IPS-20b (cell line): ENCODE data around the gene JPT2.
"Not testable (repeated sequence)": the region's sequence is repeated elsewhere in the genome, so short reads cannot be mapped to it uniquely, and the experiment has no call there.

Source experiments
- H3K27ac ChIP-seq: one replicate; pipeline ENCODE4 v1.5.1; 2013; ENCODE audit warnings: low read length
- H3K27me3 ChIP-seq: 2 replicates; pipeline ENCODE4 v1.6.1; 2013; ENCODE audit warnings: mild to moderate bottlenecking, low read length, inconsistent platforms; ENCODE audit not compliant: insufficient read depth
- H3K36me3 ChIP-seq: 2 replicates; pipeline ENCODE4 v1.6.1; 2013; ENCODE audit warnings: low read depth, mild to moderate bottlenecking, inconsistent platforms, low read length, moderate library complexity; ENCODE audit not compliant: insufficient read depth
- H3K4me1 ChIP-seq: 2 replicates; pipeline ENCODE4 v1.6.1; 2013; ENCODE audit warnings: mild to moderate bottlenecking, control low read depth, inconsistent platforms, low read length, moderate library complexity; ENCODE audit not compliant: insufficient read depth
- H3K4me3 ChIP-seq: 2 replicates; pipeline ENCODE4 v1.5.1; 2013; ENCODE audit warnings: mild to moderate bottlenecking, low read length, inconsistent platforms
- H3K9ac ChIP-seq: 2 replicates; pipeline ENCODE4 v1.6.1; 2013; ENCODE audit warnings: low read depth, mild to moderate bottlenecking, inconsistent platforms, low read length, moderate library complexity
- H3K9me3 ChIP-seq: 2 replicates; pipeline ENCODE4 v1.6.1; 2013; ENCODE audit warnings: mild to moderate bottlenecking, low read depth, low read length, inconsistent platforms; ENCODE audit not compliant: insufficient read depth

Gene JPT2

DNA sequence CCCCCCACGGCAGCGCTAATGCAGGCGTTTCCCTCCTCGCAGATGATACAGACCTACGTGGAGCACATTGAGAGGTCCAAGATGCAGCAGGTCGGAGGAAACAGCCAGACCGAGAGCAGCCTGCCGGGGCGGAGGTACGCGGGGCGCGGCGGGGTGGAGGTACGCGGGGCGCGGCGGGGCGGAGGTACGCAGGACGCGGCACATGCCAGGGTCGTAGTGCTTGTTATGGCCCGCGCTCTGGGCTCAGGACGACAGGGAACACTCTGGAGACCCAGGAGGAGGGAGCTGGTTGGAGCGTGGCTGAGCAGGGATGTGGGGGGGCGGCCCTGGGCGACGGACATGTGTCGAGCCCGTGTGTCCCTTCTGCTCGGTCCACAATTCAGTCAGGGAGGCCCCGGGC, 51.4 kb downstream of the JPT2 start:
- Histone ChIP-seq H3K9ac (no peak overlapping the region), H3K4me1 (no peaks in the 10 kb centered on the region), H3K27me3 (no peaks in the 10 kb centered on the region), H3K27ac (no peak overlapping the region), H3K9me3 (no peaks in the 10 kb centered on the region), H3K4me3 (no peak overlapping the region), H3K36me3 (peaks cover 15% of the 10 kb centered on the region; the same call in 1 of the 2 replicates)

DNA sequence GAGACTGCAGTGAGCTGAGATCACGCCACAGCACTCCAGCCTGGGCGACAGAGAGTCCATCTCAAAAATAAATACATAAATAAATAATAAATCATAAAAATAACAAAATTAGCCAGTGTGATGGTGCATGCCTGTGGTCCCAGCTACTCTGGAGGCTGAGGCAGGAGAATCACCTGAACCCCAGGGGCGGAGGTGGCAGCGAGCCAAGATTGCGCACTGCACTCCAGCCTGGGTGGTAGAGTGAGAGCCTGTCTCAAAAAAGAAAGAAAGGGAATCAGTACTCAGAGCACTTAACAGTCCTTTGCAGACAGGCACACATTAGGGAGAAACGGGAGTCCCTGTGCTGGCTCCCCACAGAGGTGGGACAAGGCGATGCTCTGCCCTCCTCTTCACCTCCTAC, 53.0 kb downstream of the JPT2 start:
- Histone ChIP-seq H3K4me3 (no peak overlapping the region), H3K4me1 (no peaks in the 10 kb centered on the region), H3K27me3 (no peaks in the 10 kb centered on the region), H3K9me3 (peaks cover 14% of the 10 kb centered on the region), H3K36me3 (peaks cover 19% of the 10 kb centered on the region), H3K9ac (no peak overlapping the region), H3K27ac (no peak overlapping the region)

GRCh38 chr16:1731603-1732002, 53.5 kb downstream of the JPT2 start:
- Histone ChIP-seq H3K27me3 (no peaks in the 10 kb centered on the region), H3K4me3 (no peak overlapping the region), H3K9ac (no peak overlapping the region), H3K4me1 (no peaks in the 10 kb centered on the region), H3K27ac (no peak overlapping the region), H3K9me3 (peaks cover 20% of the 10 kb centered on the region), H3K36me3 (peaks cover 17% of the 10 kb centered on the region)

DNA sequence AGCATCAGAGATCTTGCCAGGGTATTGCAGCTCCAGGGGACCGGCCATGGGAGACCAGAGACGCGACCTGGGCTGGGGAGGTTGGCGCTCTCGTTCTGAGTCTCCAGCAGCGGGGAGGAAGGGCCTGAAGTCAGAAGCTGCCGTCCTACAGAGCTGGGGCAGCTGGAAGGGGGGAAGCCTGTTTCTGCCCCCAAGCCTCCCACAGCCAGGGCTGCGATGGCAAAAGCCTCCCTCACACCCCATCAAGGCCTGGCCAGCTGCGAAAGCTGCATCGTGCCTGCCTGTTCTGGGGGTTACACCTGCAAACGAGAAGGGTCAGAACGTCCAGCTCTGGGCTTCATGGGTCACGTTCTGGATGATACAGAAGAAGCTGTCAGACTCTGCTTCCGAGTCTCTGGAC, 54.0 kb downstream of the JPT2 start:
- no peak overlapping the region for H3K4me3 ChIP-seq
- H3K4me1 ChIP-seq = no peaks in the 10 kb centered on the region
- H3K27ac ChIP-seq = no peak overlapping the region
- H3K9ac ChIP-seq = no peak overlapping the region
- peaks cover 17% of the 10 kb centered on the region for H3K36me3 ChIP-seq
- H3K27me3 ChIP-seq = no peaks in the 10 kb centered on the region
- peaks cover 24% of the 10 kb centered on the region for H3K9me3 ChIP-seq

- H3K27ac ChIP-seq, H3K9ac ChIP-seq, H3K4me1 ChIP-seq, H3K27me3 ChIP-seq, H3K4me3 ChIP-seq: not testable (repeated sequence)
- Histone ChIP-seq H3K36me3 (peaks cover 17% of the 10 kb centered on the region), H3K9me3 (peaks cover 29% of the 10 kb centered on the region)
Observed at GRCh38 chr16:1732551-1732987, 54.5 kb downstream of the JPT2 start.

DNA sequence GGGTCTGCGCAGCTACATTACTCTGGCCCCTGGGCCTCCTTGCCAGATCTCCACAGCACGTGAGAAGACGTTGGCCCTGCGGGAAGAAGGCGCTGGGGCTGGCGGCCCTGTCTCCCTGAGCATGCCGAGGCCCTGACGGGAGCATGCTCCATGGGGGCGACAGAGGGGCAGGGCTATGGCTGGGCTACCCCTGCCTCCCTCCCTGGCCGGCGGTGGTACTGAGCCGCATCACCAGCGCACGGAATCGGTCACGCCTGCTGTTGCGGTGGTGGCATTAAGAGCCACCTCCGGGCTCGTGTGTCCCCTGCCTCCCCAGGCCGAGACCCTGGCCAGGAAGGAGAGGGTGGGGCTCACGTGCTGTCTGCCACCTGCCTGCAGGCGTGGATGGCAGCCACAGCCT, 56.0 kb downstream of the JPT2 start:
- peaks cover 13% of the 10 kb centered on the region for H3K36me3 ChIP-seq
- H3K9ac ChIP-seq = no peak overlapping the region
- H3K9me3 ChIP-seq = peaks cover 45% of the 10 kb centered on the region
- no peak overlapping the region for H3K4me3 ChIP-seq
- H3K27me3 ChIP-seq = no peaks in the 10 kb centered on the region
- H3K4me1 ChIP-seq = no peaks in the 10 kb centered on the region
- no peak overlapping the region for H3K27ac ChIP-seq

DNA sequence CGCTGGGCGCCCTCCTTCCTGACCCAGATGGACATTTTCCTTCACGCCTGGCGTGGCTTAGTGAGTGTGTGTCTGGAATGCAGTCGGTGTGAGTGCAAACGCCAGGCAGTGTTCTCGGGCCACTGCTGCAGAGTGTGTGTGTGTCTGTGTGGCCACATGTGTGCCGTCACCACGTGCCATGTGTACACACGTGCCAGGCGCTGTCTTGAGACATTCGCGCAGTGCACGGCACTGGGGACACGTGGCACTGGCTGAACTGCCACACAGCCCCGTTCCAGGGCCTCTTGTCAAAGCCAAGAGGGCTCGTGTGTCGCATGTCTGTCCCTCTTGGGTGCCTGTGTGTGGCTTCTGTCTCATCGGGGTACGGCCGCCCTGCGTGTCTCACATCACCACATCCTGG, 56.7 kb downstream of the JPT2 start:
- Histone ChIP-seq H3K27me3 (no peaks in the 10 kb centered on the region), H3K4me3 (no peak overlapping the region), H3K9ac (no peak overlapping the region), H3K27ac (no peak overlapping the region), H3K4me1 (no peaks in the 10 kb centered on the region), H3K9me3 (peaks cover 52% of the 10 kb centered on the region), H3K36me3 (peaks cover 13% of the 10 kb centered on the region)

DNA sequence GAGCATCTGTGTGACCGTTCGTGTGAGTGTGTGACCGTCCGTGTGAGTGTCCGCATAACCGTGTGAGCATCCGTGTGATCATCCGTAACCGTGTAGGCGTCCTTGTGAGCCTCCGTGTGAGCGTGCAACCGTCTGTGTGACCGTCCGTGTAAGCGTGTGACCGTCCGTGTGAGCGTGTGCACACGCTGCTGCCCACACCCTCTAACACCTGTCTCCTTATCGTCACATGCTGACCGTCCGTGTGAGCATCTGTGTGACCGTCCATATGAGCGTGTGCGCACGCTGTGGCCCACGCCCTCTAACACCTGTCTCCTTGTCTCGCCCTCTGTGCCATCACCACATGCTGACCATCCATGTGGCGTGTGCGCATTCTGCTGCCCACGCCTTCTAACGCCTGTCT, 62.2 kb downstream of the JPT2 start:
- H3K9ac ChIP-seq = no peak overlapping the region
- H3K36me3 ChIP-seq = no peaks in the 10 kb centered on the region; the same call in 1 of the 2 replicates
- peaks cover 49% of the 10 kb centered on the region for H3K9me3 ChIP-seq
- no peaks in the 10 kb centered on the region for H3K4me1 ChIP-seq
- H3K27me3 ChIP-seq = no peaks in the 10 kb centered on the region
- no peak overlapping the region for H3K27ac ChIP-seq
- no peak overlapping the region for H3K4me3 ChIP-seq

- Histone ChIP-seq H3K36me3 (no peaks in the 10 kb centered on the region; the same call in 1 of the 2 replicates), H3K4me1 (no peaks in the 10 kb centered on the region), H3K9me3 (peaks cover 42% of the 10 kb centered on the region), H3K4me3 (no peak overlapping the region), H3K27me3 (no peaks in the 10 kb centered on the region), H3K9ac (no peak overlapping the region), H3K27ac (no peak overlapping the region)
Observed at GRCh38 chr16:1740781-1741490, 62.9 kb downstream of the JPT2 start.

GRCh38 chr16:1741553-1742165, 63.6 kb downstream of the JPT2 start:
- no peak overlapping the region for H3K27ac ChIP-seq
- no peak overlapping the region for H3K9ac ChIP-seq
- H3K36me3 ChIP-seq = no peaks in the 10 kb centered on the region; the same call in 1 of the 2 replicates
- H3K27me3 ChIP-seq = no peaks in the 10 kb centered on the region
- no peak overlapping the region for H3K4me3 ChIP-seq
- H3K4me1 ChIP-seq = no peaks in the 10 kb centered on the region
- H3K9me3 ChIP-seq = peaks cover 34% of the 10 kb centered on the region

DNA sequence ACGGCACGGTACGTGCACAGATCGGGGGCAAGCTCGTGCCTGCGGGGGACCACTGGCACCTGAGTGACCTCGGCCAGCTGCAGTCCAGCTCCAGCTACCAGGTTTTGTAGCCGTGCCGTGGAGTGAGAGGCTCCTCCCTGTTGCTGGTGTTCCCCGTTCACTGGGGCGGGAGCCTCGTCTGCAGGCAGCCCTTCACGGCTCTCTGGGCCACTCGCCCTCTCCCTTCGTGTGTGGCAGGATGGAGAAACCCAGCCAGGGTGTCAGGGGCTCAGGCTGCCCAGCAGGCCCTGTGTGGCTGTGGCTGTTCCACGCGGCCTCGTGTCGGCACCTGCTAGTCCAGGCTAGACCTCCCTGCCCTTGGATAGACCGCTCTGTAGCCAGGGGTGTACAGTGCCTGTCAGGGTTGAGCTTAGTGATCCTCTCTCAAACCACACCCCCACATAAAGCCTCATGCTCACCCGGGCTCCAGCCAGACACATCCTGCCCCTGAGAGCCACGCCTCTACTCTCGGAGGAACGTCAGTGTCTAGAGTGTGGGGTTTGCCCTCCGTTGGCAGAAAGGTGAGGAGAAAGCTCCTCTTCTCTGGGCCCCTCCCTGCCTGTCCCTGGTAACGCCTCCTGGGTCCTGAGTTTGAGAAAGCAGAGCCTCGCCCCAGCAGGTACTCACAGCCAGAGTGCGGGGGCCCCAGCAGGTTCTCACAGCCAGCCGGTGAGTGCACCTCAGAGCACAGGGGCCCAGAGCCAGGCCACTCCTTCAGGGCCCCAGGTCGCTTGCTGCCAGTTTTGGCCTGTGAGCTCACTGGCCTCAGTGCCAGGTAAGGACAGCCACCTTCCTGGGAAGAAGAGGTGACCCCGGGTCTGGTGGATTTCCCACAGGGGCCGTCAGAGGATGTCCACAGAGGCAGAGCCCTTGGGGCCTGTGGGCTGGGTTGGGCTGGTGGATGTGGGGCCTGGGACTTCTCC, 65.6 kb downstream of the JPT2 start:
- Histone ChIP-seq H3K4me1 (no peaks in the 10 kb centered on the region), H3K4me3 (no peak overlapping the region), H3K36me3 (peaks cover 3% of the 10 kb centered on the region; the same call in 1 of the 2 replicates), H3K27me3 (no peaks in the 10 kb centered on the region), H3K9ac (no peak overlapping the region), H3K27ac (no peak overlapping the region), H3K9me3 (peaks cover 14% of the 10 kb centered on the region)
